CD14-positive monocyte (primary cell): ENCODE data around the gene ZNF432. TPM values are rescaled to one million over a fixed set of nuclear protein-coding genes. Genes with fewer than 3 reads are reported as not detected.

Source experiments
- DNase-seq, 3 donors: peaks; one replicate each; pipeline ENCODE4 v3.0.0-alpha.2; 2011 to 2022
- H2AFZ ChIP-seq: 2 replicates; pipeline ENCODE4 v1.6.0; 2012; ENCODE audit warnings: mild to moderate bottlenecking, low read depth, low read length, inconsistent platforms; ENCODE audit not compliant: insufficient read depth, poor library complexity, severe bottlenecking
- H3K27ac ChIP-seq, 2 donors: 1 replicate in 1 of 2; 2 replicates in 1 of 2; pipeline ENCODE4 v1.5.1; 2012 to 2013; ENCODE audit warnings: low read length in 2 of 2, control low read depth in 1 of 2, inconsistent platforms in 1 of 2, low read depth in 1 of 2, mild to moderate bottlenecking in 1 of 2
- H3K27me3 ChIP-seq, 2 donors: one replicate each; pipeline versions ENCODE4 v1.6.0 to v1.6.1; 2011 to 2013; ENCODE audit warnings: low read length in 2 of 2; ENCODE audit not compliant: control insufficient read depth in 2 of 2, insufficient read depth in 2 of 2
- H3K36me3 ChIP-seq, 2 donors: replicated peaks in 1 of 2; 1 replicate in 1 of 2; 2 replicates in 1 of 2; pipeline versions ENCODE4 v1.5.1 to v1.6.1; 2012 to 2013; ENCODE audit warnings: low read length in 2 of 2, control low read depth in 1 of 2, inconsistent platforms in 1 of 2, mild to moderate bottlenecking in 1 of 2; ENCODE audit not compliant: insufficient read depth in 2 of 2, control insufficient read depth in 1 of 2
- H3K4me1 ChIP-seq, 2 donors: 1 replicate in 1 of 2; 2 replicates in 1 of 2; pipeline versions ENCODE4 v1.5.1 to v1.6.1; 2012 to 2013; ENCODE audit warnings: low read length in 2 of 2, control low read depth in 1 of 2, inconsistent platforms in 1 of 2, mild to moderate bottlenecking in 1 of 2, moderate library complexity in 1 of 2; ENCODE audit not compliant: insufficient read depth in 2 of 2, control insufficient read depth in 1 of 2
- H3K4me2 ChIP-seq: replicated peaks from 2 replicates; pipeline ENCODE3; 2012; ENCODE audit warnings: low read length, moderate library complexity, mild to moderate bottlenecking; ENCODE audit not compliant: poor library complexity, severe bottlenecking; ENCODE audit errors: extremely low read depth
- H3K4me3 ChIP-seq, 3 experiments: fragments of 200-600 bp in 1 of 3; sonication (generic) in 1 of 3; replicated peaks in 1 of 3; 1 replicate in 2 of 3; 2 replicates in 1 of 3; pipeline ENCODE4 v1.5.1; 2011 to 2013; ENCODE audit warnings: low read length in 3 of 3, mild to moderate bottlenecking in 3 of 3, control low read depth in 2 of 3, low read depth in 2 of 3, inconsistent platforms in 1 of 3, moderate library complexity in 1 of 3
- H3K79me2 ChIP-seq: 2 replicates; pipeline ENCODE4 v1.6.0; 2012; ENCODE audit warnings: mild to moderate bottlenecking, control low read depth, inconsistent platforms, low read length, moderate library complexity; ENCODE audit not compliant: insufficient read depth
- H3K9ac ChIP-seq: 2 replicates; pipeline ENCODE4 v1.6.0; 2017; ENCODE audit warnings: low read length, mild to moderate bottlenecking; ENCODE audit not compliant: insufficient read depth, poor library complexity, severe bottlenecking
- H3K9me3 ChIP-seq, 2 donors: replicated peaks in 1 of 2; 1 replicate in 1 of 2; 2 replicates in 1 of 2; pipeline versions ENCODE4 v1.5.1 to v1.6.1; 2012 to 2013; ENCODE audit warnings: low read length in 2 of 2, control low read depth in 1 of 2; ENCODE audit not compliant: control insufficient read depth in 1 of 2, insufficient read depth in 1 of 2
- H4K20me1 ChIP-seq: 2 replicates; pipeline ENCODE4 v1.6.0; 2012; ENCODE audit warnings: mild to moderate bottlenecking, low read length, control low read depth, moderate library complexity; ENCODE audit not compliant: insufficient read depth
- H3K27ac Mint-ChIP-seq, 7 donors: one replicate each; pipeline ENCODE4 v1.8.0; 2020; ENCODE audit warnings: mild to moderate bottlenecking in 7 of 7, mixed read lengths in 7 of 7, moderate library complexity in 6 of 7, inconsistent platforms in 2 of 7
- H3K27me3 Mint-ChIP-seq, 3 donors: one replicate each; pipeline ENCODE4 v1.8.0; 2021 to 2022; ENCODE audit warnings: low read depth in 3 of 3, mild to moderate bottlenecking in 3 of 3, mixed read lengths in 3 of 3, moderate library complexity in 3 of 3, inconsistent platforms in 1 of 3
- H3K36me3 Mint-ChIP-seq, 2 donors: one replicate each; pipeline ENCODE4 v1.8.0; 2020; ENCODE audit warnings: mixed read lengths in 2 of 2, inconsistent platforms in 1 of 2, mild to moderate bottlenecking in 1 of 2
- H3K4me1 Mint-ChIP-seq: one replicate; pipeline ENCODE4 v1.8.0; 2020; ENCODE audit warnings: mild to moderate bottlenecking, mixed read lengths
- H3K4me3 Mint-ChIP-seq, 2 donors: one replicate each; pipeline ENCODE4 v1.8.0; 2020; ENCODE audit warnings: mild to moderate bottlenecking in 2 of 2, mixed read lengths in 2 of 2, moderate library complexity in 1 of 2
- H3K9me3 Mint-ChIP-seq, 7 donors: one replicate each; pipeline ENCODE4 v1.8.0; 2020 to 2022; ENCODE audit warnings: mixed read lengths in 7 of 7, mild to moderate bottlenecking in 6 of 7, moderate library complexity in 6 of 7, inconsistent platforms in 2 of 7
- CTCF ChIP-seq: fragments of 200-600 bp; IDR thresholded peaks from one replicate; pipeline ENCODE4 v1.8.0; 2022; ENCODE audit warnings: antibody characterized with exemption, mild to moderate bottlenecking
- WGBS: methylation state at CpG from one replicate; pipeline ENCODE4 v1.1.5; 2013; ENCODE audit warnings: missing lambda C conversion rate; ENCODE audit not compliant: insufficient coverage; 5-methylcytosine and 5-hydroxymethylcytosine counted together
- intact Hi-C, 2 donors: fragments of 100-400 bp; cut with micrococcal nuclease; formaldehyde crosslinking; loops; one replicate each; pipeline versions ENCODE4 v1.15.0 to v1.15.1; 2023
- polyA plus RNA-seq, 3 donors: library from polyadenylated mRNA; depleted of rRNA in 1 of 3; unstranded in 2 of 3; stranded (reverse) in 1 of 3; fragments of 300-500 nt in 2 of 3; fragments of >200 nt in 1 of 3; fragmentation: Illumina TruSeq in 2 of 3; gene quantifications; 1 replicate in 2 of 3; 2 replicates in 1 of 3; pipeline ENCODE4 v1.2.3, GENCODE V29; 2012 to 2021

The ZNF432 gene
- polyA plus RNA-seq, 3 donors = 1.1 to 3.0 (median 1.2) TPM

DNA sequence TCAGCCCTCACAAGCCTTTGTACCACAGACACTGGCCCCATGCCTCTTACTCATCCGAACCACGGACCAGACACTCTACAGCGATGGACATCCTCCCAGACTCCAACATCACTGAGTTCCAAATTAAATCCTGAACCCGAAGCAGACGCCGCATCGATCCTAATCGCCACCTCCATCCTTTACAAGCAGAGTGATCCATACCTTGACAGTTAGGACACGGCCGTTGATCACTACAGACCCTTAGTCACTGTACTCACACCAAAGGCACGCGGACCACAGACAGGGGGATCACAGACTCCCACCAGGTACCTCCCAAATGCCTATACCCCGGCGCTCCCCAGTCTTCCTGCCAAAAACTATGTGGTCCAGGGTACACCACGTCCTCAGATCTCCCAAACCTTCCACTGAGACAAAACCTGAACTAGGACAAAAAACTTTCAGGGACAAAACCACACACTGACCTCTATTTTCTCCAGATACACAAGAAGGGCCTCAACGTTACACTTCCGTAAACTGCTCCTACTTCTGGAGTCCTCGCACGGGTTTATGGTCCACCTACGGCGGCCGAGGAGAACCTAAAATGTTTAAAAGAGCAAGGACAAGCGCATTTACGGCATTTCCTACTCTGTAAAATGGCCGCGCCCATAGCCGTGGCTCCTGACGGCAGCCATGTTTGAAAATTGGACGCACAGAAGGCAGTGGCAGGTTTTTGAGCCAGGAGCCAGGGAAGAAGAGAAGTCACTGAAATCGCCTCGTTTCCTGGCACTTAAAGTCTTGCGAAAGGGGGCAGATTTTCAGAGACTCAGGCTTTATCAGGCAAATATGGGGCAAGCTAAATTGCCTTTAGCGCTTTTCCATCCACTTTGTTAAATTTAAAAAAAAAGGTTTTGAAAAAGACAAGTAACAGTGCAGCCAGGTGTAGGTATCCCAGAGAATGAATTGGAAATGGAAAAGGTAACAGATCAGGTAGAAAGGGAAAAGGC lies 62.0 kb downstream of the ZNF432 start, which contains the start of gene ZNF350:
Gene ZNF350 (minus strand): TSS at position 532 of the 983 bp plus-strand sequence. CDS start 12,480 bp downstream, outside the sequence.
- Mint-ChIP-seq H3K9me3 (peaks cover 43 to 95% (median 88%) of the 10 kb centered on the region in 7 donors), H3K4me3 (peak within 1 kb of the TSS; percentile 95 to 100), H3K27me3 (peaks cover 0 to 3% (median 2%) of the 10 kb centered on the region in 3 donors), H3K4me1 (peaks cover 11% of the 10 kb centered on the region), H3K27ac (peak within 1 kb of the TSS; percentile 74 to 97 (median 94)), H3K36me3 (peaks cover 29 to 35% of the 10 kb centered on the region in 2 donors)
- Histone ChIP-seq H3K9ac (peak within 1 kb of the TSS; percentile 89), H3K27me3 (no peaks in the 10 kb centered on the region), H3K79me2 (peaks cover 50% of the 10 kb centered on the region), H4K20me1 (no peaks in the 10 kb centered on the region), H3K9me3 (peaks cover 65 to 87% of the 10 kb centered on the region in 2 donors), H3K4me1 (peaks cover 11 to 13% of the 10 kb centered on the region in 2 donors), H3K4me2 (peak within 1 kb of the TSS; percentile 69), H3K36me3 (peaks cover 3 to 32% of the 10 kb centered on the region in 2 donors), H2AFZ (peak within 1 kb of the TSS; percentile 83), H3K4me3 (peak within 1 kb of the TSS; percentile 85 to 98 (median 89)), H3K27ac (peak within 1 kb of the TSS; percentile 62 to 97)
- intact Hi-C loops = loop anchor here (1.0 to 5.0 kb wide), 7 partner anchors 22 to 99 kb away; partner anchors contain the start of genes ZNF432 (in 2 of the 2), ZNF577 (in 1 of the 2), ZNF613 (in 1 of the 2) and ZNF614 (in 1 of the 2)
- TF ChIP-seq CTCF = no peak
- WGBS = 1% methylated on average over 32 of the region's 33 CpGs
- DNase-seq = peak; percentile 93 to 96 (median 95)

DNA sequence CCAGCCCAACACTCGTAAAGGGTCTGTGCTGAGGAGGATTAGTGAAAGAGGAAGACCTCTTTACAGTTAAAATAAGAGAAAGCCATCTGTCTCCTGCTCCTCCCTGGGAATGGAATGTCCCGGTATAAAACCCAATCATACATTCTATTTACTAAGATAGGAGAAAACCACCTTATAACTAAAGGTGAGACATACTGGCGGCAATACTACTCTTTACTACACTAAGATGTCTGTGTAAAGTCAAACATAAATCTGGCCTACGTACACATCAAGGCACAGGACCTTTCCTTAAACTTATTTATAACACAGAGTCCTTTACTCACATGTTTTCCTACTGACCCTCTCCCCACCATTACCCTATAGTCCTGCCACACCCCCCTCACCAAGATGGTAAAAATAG lies 65.3 kb downstream of the ZNF432 start:
- H3K27ac Mint-ChIP-seq = peak overlapping the region in 1 of 7 donors; percentile 57
- Histone ChIP-seq H3K27ac (no peak overlapping the region), H3K36me3 (peaks cover 8 to 64% of the 10 kb centered on the region in 2 donors), H3K9me3 (peaks cover 68 to 87% of the 10 kb centered on the region in 2 donors), H3K9ac (no peak overlapping the region), H2AFZ (no peak overlapping the region), H3K27me3 (no peaks in the 10 kb centered on the region), H3K4me3 (peak overlapping the region in 1 of 3 experiments; percentile 26), H3K79me2 (peaks cover 83% of the 10 kb centered on the region), H3K4me2 (no peak overlapping the region), H4K20me1 (no peaks in the 10 kb centered on the region), H3K4me1 (peaks cover 11 to 23% of the 10 kb centered on the region in 2 donors)
- WGBS = no CpG with 5 or more reads among the region's 4 CpGs
- peaks cover 55 to 63% of the 10 kb centered on the region in 2 donors for H3K36me3 Mint-ChIP-seq
- peaks cover 0 to 3% (median 0%) of the 10 kb centered on the region in 3 donors for H3K27me3 Mint-ChIP-seq
- DNase-seq = no peak
- peaks cover 15% of the 10 kb centered on the region for H3K4me1 Mint-ChIP-seq
- no peak for TF ChIP-seq CTCF
- H3K9me3 Mint-ChIP-seq = peaks cover 40 to 94% (median 87%) of the 10 kb centered on the region in 7 donors
- no peak overlapping the region for H3K4me3 Mint-ChIP-seq
- intact Hi-C loops = no loop called here
